Activated B cell treated with CpG ODN at 0.5 μM for 24 hours (primary cell): ENCODE data around the gene ZNF521. TPM values are rescaled to one million over a fixed set of nuclear protein-coding genes. Genes with fewer than 3 reads are reported as not detected.

ENCODE experiments used
- ATAC-seq: fragments of 200-7000 bp; cut with Tn5 transposase; one replicate; pipeline ENCODE4 v1.10.0; 2021; ENCODE audit warnings: low read depth, mild to moderate bottlenecking, moderate library complexity
- CTCF ChIA-PET: fragments of 350-600 bp; sonication (Branson Sonifier 250); formaldehyde crosslinking; loops from one replicate; lab custom pipeline; 2021; ENCODE audit warnings: antibody characterized with exemption; lab: Charles Lee
- POLR2A ChIA-PET: fragments of 350-600 bp; sonication (Branson Sonifier 250); formaldehyde crosslinking; loops from one replicate; lab custom pipeline; 2021; ENCODE audit warnings: antibody characterized with exemption; lab: Charles Lee
- DNase-seq: peaks from one replicate; pipeline ENCODE4 v3.0.0; 2022
- H3K27ac Mint-ChIP-seq: one replicate; pipeline ENCODE4 v1.8.0; 2020; ENCODE audit warnings: mixed read lengths
- H3K27me3 Mint-ChIP-seq: one replicate; pipeline ENCODE4 v1.8.0; 2021; ENCODE audit warnings: mixed read lengths
- H3K36me3 Mint-ChIP-seq: one replicate; pipeline ENCODE4 v1.8.0; 2021; ENCODE audit warnings: low read depth, mixed read lengths
- H3K4me1 Mint-ChIP-seq: one replicate; pipeline ENCODE4 v1.8.0; 2021; ENCODE audit warnings: mixed read lengths
- H3K4me3 Mint-ChIP-seq: one replicate; pipeline ENCODE4 v1.8.0; 2020; ENCODE audit warnings: mild to moderate bottlenecking, mixed read lengths
- H3K9me3 Mint-ChIP-seq: one replicate; pipeline ENCODE4 v1.8.0; 2020; ENCODE audit warnings: mixed read lengths
- intact Hi-C: fragments of 100-400 bp; cut with micrococcal nuclease; formaldehyde crosslinking; loops from one replicate; pipeline ENCODE4 v1.15.1; 2024
- total RNA-seq: library from RNA; stranded (reverse); gene quantifications from 2 replicates; pipeline ENCODE4 v1.2.3, GENCODE V29; 2022
- TF ChIP-seq, protein P1 (sequence below): fragments of 200-600 bp; IDR thresholded peaks from one replicate; pipeline ENCODE4 v1.8.0; 2022; ENCODE audit warnings: antibody characterized with exemption, mild to moderate bottlenecking

ZNF521 gene
- total RNA-seq, 1 donor from 2014 or later = 0.16 TPM

DNA sequence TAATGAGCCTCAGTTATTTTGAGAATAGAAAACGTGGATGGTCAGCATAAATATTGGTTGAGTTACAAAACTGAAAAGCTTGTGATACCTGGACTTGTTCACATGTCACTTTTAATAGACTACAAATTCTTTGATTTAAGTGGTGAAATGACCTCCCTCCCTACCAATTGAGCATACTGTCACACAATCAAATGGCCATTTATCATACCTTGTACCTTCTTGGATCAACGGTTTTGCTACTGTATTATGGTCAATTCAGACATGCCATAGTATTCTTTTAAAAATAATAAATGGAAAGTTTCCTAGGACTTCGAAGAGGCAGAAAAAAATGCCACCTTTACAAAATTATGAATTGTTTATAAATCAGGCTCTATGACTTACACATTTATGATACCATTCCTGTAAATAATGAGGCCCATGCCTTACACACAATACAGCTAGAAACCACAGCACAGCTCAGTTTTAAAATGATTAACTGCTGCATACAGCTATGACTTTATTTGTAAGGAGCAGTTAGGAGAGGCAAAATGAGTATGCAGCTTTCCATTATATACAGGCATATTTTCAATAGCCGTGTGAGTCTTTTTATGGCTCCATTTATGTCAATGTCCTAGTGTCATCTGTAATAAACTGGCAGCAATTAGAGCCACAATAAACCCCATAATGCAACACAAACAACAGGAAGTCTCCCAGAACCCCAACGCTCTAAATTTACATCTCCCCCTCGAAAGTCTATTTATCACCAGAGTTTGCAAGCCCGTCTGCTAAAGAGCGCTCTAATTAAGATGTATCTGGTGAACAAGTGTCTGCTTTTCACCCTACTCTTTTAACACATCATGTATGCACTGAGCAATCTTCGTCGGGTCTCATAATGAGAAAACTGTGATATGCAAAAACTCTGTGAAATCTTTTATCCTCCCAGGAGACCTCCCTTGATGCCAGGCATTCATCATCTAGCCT lies 176.1 kb downstream of the ZNF521 start:
- H3K27me3 Mint-ChIP-seq = peaks cover 5% of the 10 kb centered on the region
- no peaks in the 10 kb centered on the region for H3K9me3 Mint-ChIP-seq
- TF ChIP-seq, protein P1, sequence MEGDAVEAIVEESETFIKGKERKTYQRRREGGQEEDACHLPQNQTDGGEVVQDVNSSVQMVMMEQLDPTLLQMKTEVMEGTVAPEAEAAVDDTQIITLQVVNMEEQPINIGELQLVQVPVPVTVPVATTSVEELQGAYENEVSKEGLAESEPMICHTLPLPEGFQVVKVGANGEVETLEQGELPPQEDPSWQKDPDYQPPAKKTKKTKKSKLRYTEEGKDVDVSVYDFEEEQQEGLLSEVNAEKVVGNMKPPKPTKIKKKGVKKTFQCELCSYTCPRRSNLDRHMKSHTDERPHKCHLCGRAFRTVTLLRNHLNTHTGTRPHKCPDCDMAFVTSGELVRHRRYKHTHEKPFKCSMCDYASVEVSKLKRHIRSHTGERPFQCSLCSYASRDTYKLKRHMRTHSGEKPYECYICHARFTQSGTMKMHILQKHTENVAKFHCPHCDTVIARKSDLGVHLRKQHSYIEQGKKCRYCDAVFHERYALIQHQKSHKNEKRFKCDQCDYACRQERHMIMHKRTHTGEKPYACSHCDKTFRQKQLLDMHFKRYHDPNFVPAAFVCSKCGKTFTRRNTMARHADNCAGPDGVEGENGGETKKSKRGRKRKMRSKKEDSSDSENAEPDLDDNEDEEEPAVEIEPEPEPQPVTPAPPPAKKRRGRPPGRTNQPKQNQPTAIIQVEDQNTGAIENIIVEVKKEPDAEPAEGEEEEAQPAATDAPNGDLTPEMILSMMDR = no peak
- POLR2A ChIA-PET = no interaction called here
- intact Hi-C loops = no loop called here
- H3K27ac Mint-ChIP-seq = no peak overlapping the region
- no peak for DNase-seq
- no peaks in the 10 kb centered on the region for H3K36me3 Mint-ChIP-seq
- ATAC-seq = no peak
- CTCF ChIA-PET = no interaction called here
- H3K4me1 Mint-ChIP-seq = no peaks in the 10 kb centered on the region
- no peak overlapping the region for H3K4me3 Mint-ChIP-seq

DNA sequence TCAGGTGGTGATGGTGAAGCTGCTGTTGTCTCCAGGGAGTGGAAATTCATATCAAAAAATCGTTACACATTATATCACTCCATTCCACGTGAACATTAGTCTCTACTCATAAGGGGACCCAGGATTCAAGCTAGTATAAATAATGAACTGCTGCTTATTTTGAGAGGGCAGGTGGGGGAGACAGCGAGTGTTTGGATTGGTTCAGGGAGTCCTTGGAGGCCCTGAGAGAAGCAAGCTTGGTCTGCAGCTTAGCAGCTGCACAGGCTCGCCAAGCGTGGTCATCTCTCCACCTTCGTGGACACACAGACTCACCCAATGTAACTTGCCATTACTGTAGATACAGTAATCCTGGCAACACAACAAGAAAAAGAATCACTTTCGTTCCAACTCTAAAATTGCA lies 177.6 kb downstream of the ZNF521 start:
- no peak for DNase-seq
- ATAC-seq = no peak
- CTCF ChIA-PET = no interaction called here
- POLR2A ChIA-PET = no interaction called here
- Mint-ChIP-seq H3K9me3 (no peaks in the 10 kb centered on the region), H3K27me3 (peaks cover 2% of the 10 kb centered on the region), H3K4me1 (no peaks in the 10 kb centered on the region), H3K36me3 (no peaks in the 10 kb centered on the region), H3K27ac (no peak overlapping the region), H3K4me3 (no peak overlapping the region)
- TF ChIP-seq, protein P1 = no peak
- intact Hi-C loops = no loop called here

- intact Hi-C loops = no loop called here
- TF ChIP-seq, protein P1 = no peak
- Mint-ChIP-seq H3K27me3 (no peaks in the 10 kb centered on the region), H3K36me3 (no peaks in the 10 kb centered on the region), H3K27ac (no peak overlapping the region), H3K4me1 (no peaks in the 10 kb centered on the region), H3K4me3 (no peak overlapping the region), H3K9me3 (no peaks in the 10 kb centered on the region)
- ATAC-seq = no peak
- ChIA-PET POLR2A (no interaction called here), CTCF (no interaction called here)
- no peak for DNase-seq
Observed at GRCh38 chr18:25171334-25171733, 180.6 kb downstream of the ZNF521 start.

GRCh38 chr18:25170402-25170801 lies 181.6 kb downstream of the ZNF521 start:
- ATAC-seq = no peak
- intact Hi-C loops = no loop called here
- H3K36me3 Mint-ChIP-seq = no peaks in the 10 kb centered on the region
- TF ChIP-seq, protein P1 = no peak
- DNase-seq = no peak
- CTCF ChIA-PET = no interaction called here
- POLR2A ChIA-PET = no interaction called here
- H3K4me1 Mint-ChIP-seq = peaks cover 4% of the 10 kb centered on the region
- H3K9me3 Mint-ChIP-seq = no peaks in the 10 kb centered on the region
- no peaks in the 10 kb centered on the region for H3K27me3 Mint-ChIP-seq
- H3K4me3 Mint-ChIP-seq = no peak overlapping the region
- no peak overlapping the region for H3K27ac Mint-ChIP-seq

DNA sequence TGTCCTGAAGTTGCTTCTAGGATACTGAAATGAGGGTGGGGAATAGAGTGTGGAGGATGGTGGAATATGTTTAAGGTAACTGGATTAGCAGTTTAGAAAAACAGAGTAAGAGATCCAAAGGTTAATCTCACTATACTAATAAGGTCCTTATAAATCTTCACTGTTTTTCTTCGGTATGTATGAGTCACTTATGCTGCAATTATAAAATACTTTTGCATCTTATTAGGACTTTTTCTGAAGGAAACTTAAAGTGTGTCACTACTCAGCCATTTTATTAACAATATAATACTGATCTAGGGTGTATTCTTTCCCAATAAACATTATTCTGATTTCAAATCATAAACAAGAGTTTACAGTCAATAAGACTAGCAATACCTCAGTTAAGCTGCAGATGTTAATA lies 182.3 kb downstream of the ZNF521 start:
- POLR2A ChIA-PET = no interaction called here
- Mint-ChIP-seq H3K4me3 (no peak overlapping the region), H3K9me3 (no peaks in the 10 kb centered on the region), H3K27ac (no peak overlapping the region), H3K36me3 (no peaks in the 10 kb centered on the region), H3K27me3 (no peaks in the 10 kb centered on the region), H3K4me1 (peaks cover 11% of the 10 kb centered on the region)
- DNase-seq (no peak), ATAC-seq (no peak)
- TF ChIP-seq, protein P1 = no peak
- intact Hi-C loops = no loop called here
- CTCF ChIA-PET = no interaction called here
